Activated T-cell treated with anti-CD3 and anti-CD28 coated beads, Interleukin-2, amount 50 U/mL, for 4 hours (primary cell): Measurements from ENCODE around the gene RGS6. TPM values are rescaled to one million over a fixed set of nuclear protein-coding genes. Genes with fewer than 3 reads are reported as not detected.

Experiments
- ATAC-seq, 2 donors: fragments of 200-7000 bp; cut with Tn5 transposase; one replicate each; pipeline ENCODE4 v1.10.0; 2021
- DNase-seq: peaks from one replicate; pipeline ENCODE4 v3.0.0-alpha.2; 2020
- H3K27me3 Mint-ChIP-seq: one replicate; pipeline ENCODE4 v1.8.0; 2021; ENCODE audit warnings: low read depth, mixed read lengths
- H3K36me3 Mint-ChIP-seq: one replicate; pipeline ENCODE4 v1.8.0; 2022; ENCODE audit warnings: mixed read lengths; ENCODE audit not compliant: insufficient read depth
- H3K4me1 Mint-ChIP-seq: one replicate; pipeline ENCODE4 v1.8.0; 2021; ENCODE audit warnings: low read depth, mixed read lengths
- H3K4me3 Mint-ChIP-seq: one replicate; pipeline ENCODE4 v1.8.0; 2021; ENCODE audit warnings: mild to moderate bottlenecking, moderate library complexity, mixed read lengths
- H3K9me3 Mint-ChIP-seq: one replicate; pipeline ENCODE4 v1.8.0; 2021; ENCODE audit warnings: mixed read lengths
- total RNA-seq, 3 donors: library from RNA; stranded (reverse); gene quantifications; one replicate each; pipeline ENCODE4 v1.2.1, GENCODE V29; 2021

Gene RGS6
- total RNA-seq, 3 donors from 2014 or later: 0.03 TPM; not detected in 2

GRCh38 chr14:72308967-72309485 lies 376.8 kb downstream of the RGS6 start:
- peaks cover 37% of the 10 kb centered on the region for H3K27me3 Mint-ChIP-seq
- H3K9me3 Mint-ChIP-seq: peaks cover 7% of the 10 kb centered on the region
- no peak for DNase-seq
- H3K36me3 Mint-ChIP-seq: no peaks in the 10 kb centered on the region
- ATAC-seq: no peak
- no peak overlapping the region for H3K4me3 Mint-ChIP-seq
- H3K4me1 Mint-ChIP-seq: no peaks in the 10 kb centered on the region

GRCh38 chr14:72311116-72311515 lies 378.9 kb downstream of the RGS6 start:
- H3K4me1 Mint-ChIP-seq: no peaks in the 10 kb centered on the region
- H3K4me3 Mint-ChIP-seq: no peak overlapping the region
- no peak for DNase-seq
- peaks cover 36% of the 10 kb centered on the region for H3K27me3 Mint-ChIP-seq
- no peaks in the 10 kb centered on the region for H3K36me3 Mint-ChIP-seq
- no peak for ATAC-seq
- H3K9me3 Mint-ChIP-seq: peaks cover under 1% of the 10 kb centered on the region

DNA sequence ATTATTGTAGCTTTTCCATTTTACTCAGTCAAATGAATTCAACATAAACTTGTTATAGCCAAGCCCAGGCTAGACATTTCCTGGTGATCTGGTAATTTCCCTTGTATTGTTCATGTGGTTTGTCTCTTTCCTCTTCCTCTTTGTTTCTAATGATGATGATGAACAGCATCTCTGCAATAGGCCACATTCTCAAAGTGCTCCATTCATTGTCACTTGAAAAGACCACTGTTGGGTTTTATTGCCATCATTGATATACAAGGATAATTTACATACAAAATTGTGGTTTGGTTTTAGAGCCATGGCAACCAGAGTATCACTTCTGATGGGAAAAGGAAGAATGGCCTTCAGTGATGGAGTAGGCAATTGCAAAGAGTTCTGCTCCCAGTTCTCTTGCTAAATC lies 379.3 kb downstream of the RGS6 start:
- DNase-seq (no peak), ATAC-seq (no peak)
- Mint-ChIP-seq H3K36me3 (no peaks in the 10 kb centered on the region), H3K4me1 (no peaks in the 10 kb centered on the region), H3K9me3 (no peaks in the 10 kb centered on the region), H3K4me3 (no peak overlapping the region), H3K27me3 (peaks cover 36% of the 10 kb centered on the region)

DNA sequence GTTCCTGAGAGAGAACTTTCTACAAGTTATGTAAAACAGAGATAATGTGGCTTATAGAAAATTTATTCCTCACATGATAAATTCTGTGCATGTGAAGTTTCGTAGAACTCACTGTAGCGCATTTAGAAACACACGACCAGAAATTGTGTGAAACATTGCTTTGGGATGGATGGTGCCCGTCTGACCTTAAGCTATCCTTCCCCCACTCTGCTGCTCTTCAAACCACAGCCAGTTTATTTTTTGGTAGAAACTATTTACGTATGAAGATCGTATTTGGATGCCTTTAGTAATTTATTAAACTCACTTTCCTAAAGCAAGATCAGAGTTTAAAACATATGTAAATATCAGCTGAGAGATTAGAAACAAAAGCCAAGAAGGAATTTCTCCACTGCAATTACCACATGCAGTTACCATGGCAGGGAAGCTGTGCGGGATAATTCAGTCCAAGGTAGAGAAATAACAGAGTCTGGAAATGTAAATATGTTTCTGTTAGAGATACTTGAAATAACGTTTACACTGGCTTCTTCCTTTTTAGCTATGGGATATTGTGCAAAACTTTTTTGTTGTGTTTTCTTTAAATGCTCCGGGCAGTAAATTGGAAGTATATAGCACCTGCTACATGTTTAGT lies 382.7 kb downstream of the RGS6 start:
- ATAC-seq (no peak), DNase-seq (no peak)
- H3K4me1 Mint-ChIP-seq: no peaks in the 10 kb centered on the region
- H3K36me3 Mint-ChIP-seq: no peaks in the 10 kb centered on the region
- H3K4me3 Mint-ChIP-seq: no peak overlapping the region
- no peaks in the 10 kb centered on the region for H3K9me3 Mint-ChIP-seq
- peaks cover 34% of the 10 kb centered on the region for H3K27me3 Mint-ChIP-seq

DNA sequence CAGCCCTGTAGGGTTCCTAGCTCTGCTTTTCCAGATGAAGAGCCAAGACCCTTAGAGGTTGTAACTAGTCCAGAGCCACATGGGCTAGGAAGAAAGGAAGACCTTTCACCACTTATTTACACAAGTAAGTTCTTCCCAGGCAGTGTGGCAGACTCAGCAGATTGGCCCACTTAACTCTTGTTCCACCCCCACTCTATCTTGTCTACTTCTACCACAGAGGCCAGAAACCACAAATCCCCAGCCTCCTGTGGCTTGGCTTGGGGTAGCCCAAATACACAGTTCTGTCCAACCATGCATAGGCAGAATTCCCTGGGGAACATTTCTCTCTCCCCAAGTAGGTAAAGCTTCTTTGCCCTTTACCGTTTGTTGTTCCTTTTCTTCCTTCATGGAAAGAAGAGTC lies 383.5 kb downstream of the RGS6 start:
- no peaks in the 10 kb centered on the region for H3K4me1 Mint-ChIP-seq
- peaks cover 28% of the 10 kb centered on the region for H3K27me3 Mint-ChIP-seq
- H3K9me3 Mint-ChIP-seq: no peaks in the 10 kb centered on the region
- H3K36me3 Mint-ChIP-seq: no peaks in the 10 kb centered on the region
- no peak for DNase-seq
- H3K4me3 Mint-ChIP-seq: no peak overlapping the region
- ATAC-seq: no peak

- peaks cover 19% of the 10 kb centered on the region for H3K27me3 Mint-ChIP-seq
- H3K4me1 Mint-ChIP-seq: no peaks in the 10 kb centered on the region
- ATAC-seq: no peak
- H3K9me3 Mint-ChIP-seq: no peaks in the 10 kb centered on the region
- no peak overlapping the region for H3K4me3 Mint-ChIP-seq
- no peak for DNase-seq
- no peaks in the 10 kb centered on the region for H3K36me3 Mint-ChIP-seq
These were observed 386.4 kb downstream of the RGS6 start for GRCh38 chr14:72318648-72319047.

- Mint-ChIP-seq H3K36me3 (no peaks in the 10 kb centered on the region), H3K4me1 (no peaks in the 10 kb centered on the region), H3K4me3 (no peak overlapping the region), H3K9me3 (no peaks in the 10 kb centered on the region), H3K27me3 (peaks cover 8% of the 10 kb centered on the region)
- DNase-seq (no peak), ATAC-seq (no peak)
These were observed 399.8 kb downstream of the RGS6 start for GRCh38 chr14:72332046-72332445.

DNA sequence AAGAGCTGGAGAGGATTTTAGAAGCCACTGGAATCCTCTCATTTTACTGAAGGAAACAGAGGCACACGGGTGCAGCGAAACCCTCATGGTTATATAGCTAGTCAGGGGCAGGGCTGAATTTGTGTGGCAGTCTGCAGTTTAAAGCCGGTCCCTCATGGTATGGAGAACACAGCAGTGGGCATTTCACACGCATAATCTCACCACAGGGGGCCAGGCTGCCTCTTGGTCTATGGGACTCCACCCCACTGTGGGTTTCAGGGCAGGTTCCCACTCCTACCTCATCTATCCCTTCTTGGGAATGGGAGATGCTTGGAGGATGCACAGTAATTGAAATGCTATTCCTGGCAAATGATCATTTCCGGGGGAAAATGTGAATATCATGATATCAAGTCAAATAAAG lies 400.6 kb downstream of the RGS6 start:
- DNase-seq (no peak), ATAC-seq (no peak)
- H3K9me3 Mint-ChIP-seq: no peaks in the 10 kb centered on the region
- H3K27me3 Mint-ChIP-seq: peaks cover 8% of the 10 kb centered on the region
- no peaks in the 10 kb centered on the region for H3K36me3 Mint-ChIP-seq
- no peaks in the 10 kb centered on the region for H3K4me1 Mint-ChIP-seq
- no peak overlapping the region for H3K4me3 Mint-ChIP-seq

DNA sequence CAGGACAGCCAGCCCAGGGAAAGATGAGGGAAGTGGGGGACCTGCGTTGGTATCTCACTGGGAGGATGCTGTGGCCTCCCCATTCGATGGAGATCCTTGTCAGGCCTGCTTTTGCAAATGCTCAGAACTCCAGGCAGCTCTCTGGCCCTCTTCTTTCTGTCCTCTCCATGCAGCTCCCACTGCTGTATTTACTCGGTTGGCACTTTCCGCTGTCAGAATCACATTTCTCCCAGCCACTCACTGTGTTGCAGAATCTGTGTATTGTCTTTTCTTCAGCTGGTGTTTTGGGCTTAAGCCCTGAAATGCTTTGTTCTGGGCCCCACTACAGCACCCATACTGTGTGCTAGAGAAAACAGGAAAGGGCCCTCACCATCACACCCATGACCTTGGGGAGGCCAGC lies 401.1 kb downstream of the RGS6 start:
- no peaks in the 10 kb centered on the region for H3K4me1 Mint-ChIP-seq
- peaks cover 8% of the 10 kb centered on the region for H3K27me3 Mint-ChIP-seq
- no peaks in the 10 kb centered on the region for H3K36me3 Mint-ChIP-seq
- no peak for ATAC-seq
- DNase-seq: no peak
- no peaks in the 10 kb centered on the region for H3K9me3 Mint-ChIP-seq
- no peak overlapping the region for H3K4me3 Mint-ChIP-seq

DNA sequence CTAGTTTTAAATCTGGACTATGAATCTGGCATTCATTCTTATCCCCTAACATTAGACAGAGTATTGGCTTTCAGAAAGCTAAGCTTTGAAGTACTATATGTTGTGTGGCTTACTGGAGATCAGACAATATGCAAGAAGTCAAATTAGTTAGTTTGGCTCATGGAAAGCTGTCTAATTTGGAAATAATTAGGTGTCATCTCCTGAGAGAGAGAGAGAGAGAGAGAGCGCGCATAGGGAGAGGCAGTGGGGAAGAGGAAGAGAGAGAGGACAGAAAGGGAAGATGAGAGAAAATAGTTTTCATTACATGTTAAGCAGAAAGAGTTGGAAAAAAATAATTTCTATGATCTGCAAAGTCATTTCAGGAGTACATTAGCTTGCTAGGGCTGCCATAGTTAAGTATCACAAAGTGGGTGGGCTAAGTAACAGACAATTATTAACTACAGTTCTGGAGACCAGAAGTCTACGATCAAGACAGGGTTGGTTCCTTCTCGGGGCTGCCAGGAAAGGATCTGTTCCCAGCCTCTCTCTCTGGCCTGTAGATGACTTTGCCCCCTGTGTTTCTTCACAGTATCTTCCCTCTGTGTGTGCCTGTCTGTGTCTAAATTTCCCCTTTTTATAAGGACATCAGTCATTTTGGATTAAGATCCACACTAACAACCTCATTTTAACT lies 404.2 kb downstream of the RGS6 start:
- Mint-ChIP-seq H3K9me3 (no peaks in the 10 kb centered on the region), H3K4me1 (no peaks in the 10 kb centered on the region), H3K27me3 (peaks cover 10% of the 10 kb centered on the region), H3K36me3 (no peaks in the 10 kb centered on the region), H3K4me3 (no peak overlapping the region)
- ATAC-seq: no peak
- no peak for DNase-seq

DNA sequence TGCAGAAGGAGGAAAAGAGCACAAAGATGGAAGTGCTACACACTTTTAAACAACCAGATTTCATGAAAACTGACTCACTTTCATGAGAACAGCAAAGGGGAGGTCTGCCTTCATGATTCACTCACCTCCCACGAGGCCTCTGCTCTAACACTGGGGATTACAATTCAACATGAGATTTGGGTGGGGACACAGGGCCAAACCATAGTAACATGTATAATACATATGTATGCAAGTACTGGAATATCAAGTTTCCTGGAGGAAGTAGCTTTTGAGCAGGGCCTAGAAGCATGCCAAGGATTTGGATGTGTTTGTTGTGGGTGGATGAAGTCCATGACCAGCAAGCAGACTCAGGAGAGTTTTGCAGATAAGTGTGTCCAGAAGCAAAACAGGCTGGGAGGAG lies 409.0 kb downstream of the RGS6 start:
- DNase-seq (no peak), ATAC-seq (peak in 1 of 2 donors; percentile 43)
- H3K4me1 Mint-ChIP-seq: no peaks in the 10 kb centered on the region
- no peak overlapping the region for H3K4me3 Mint-ChIP-seq
- H3K27me3 Mint-ChIP-seq: peaks cover 3% of the 10 kb centered on the region
- H3K9me3 Mint-ChIP-seq: peaks cover 2% of the 10 kb centered on the region
- no peaks in the 10 kb centered on the region for H3K36me3 Mint-ChIP-seq

DNA sequence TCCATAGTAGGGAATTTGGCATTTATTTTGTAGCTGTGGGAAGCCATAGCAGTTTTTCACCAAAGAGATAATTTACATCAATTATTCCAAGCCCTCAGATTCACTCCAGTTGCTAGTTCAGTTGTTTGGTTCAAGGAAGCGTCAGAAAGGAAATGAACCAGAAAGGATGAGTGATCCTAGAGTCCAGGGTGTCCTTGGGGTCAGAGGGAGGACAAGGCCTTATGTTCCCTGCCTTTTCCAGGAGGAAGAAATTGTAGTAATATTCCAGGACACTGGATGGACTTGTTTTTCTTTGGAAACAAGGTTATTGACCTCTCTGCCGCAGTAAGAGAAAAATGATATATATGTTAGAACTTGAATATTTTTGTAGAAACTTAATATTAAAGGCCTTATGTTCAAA lies 409.5 kb downstream of the RGS6 start:
- Mint-ChIP-seq H3K36me3 (no peaks in the 10 kb centered on the region), H3K4me1 (no peaks in the 10 kb centered on the region), H3K4me3 (no peak overlapping the region), H3K27me3 (peaks cover 3% of the 10 kb centered on the region), H3K9me3 (peaks cover 2% of the 10 kb centered on the region)
- ATAC-seq (no peak), DNase-seq (no peak)

- DNase-seq: no peak
- ATAC-seq: no peak
- H3K27me3 Mint-ChIP-seq: peaks cover 11% of the 10 kb centered on the region
- H3K4me1 Mint-ChIP-seq: no peaks in the 10 kb centered on the region
- H3K9me3 Mint-ChIP-seq: peaks cover 2% of the 10 kb centered on the region
- H3K36me3 Mint-ChIP-seq: no peaks in the 10 kb centered on the region
- no peak overlapping the region for H3K4me3 Mint-ChIP-seq
These were observed 414.9 kb downstream of the RGS6 start for GRCh38 chr14:72347118-72347517.

DNA sequence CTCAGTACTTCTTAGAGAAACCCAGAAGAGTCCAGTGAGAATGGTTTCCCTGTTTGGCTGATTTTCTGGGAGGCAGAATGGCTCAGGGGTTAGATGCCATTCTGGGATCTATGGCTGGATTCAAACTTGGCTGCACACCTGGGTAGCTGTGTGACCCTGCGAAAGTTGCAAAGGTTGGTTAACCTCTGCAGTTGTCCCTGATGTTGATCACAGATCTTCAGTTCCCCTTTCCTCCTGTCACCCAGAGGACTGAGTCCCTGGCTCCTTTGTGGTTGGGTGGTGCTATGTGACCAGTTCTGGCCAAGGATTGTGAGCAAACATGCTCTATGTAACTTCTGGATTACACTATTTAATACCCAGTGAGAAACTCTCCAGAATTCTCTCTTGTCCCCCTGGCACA lies 418.0 kb downstream of the RGS6 start:
- no peak for DNase-seq
- H3K4me1 Mint-ChIP-seq: no peaks in the 10 kb centered on the region
- peaks cover 12% of the 10 kb centered on the region for H3K27me3 Mint-ChIP-seq
- no peak for ATAC-seq
- no peaks in the 10 kb centered on the region for H3K36me3 Mint-ChIP-seq
- no peak overlapping the region for H3K4me3 Mint-ChIP-seq
- H3K9me3 Mint-ChIP-seq: no peaks in the 10 kb centered on the region

DNA sequence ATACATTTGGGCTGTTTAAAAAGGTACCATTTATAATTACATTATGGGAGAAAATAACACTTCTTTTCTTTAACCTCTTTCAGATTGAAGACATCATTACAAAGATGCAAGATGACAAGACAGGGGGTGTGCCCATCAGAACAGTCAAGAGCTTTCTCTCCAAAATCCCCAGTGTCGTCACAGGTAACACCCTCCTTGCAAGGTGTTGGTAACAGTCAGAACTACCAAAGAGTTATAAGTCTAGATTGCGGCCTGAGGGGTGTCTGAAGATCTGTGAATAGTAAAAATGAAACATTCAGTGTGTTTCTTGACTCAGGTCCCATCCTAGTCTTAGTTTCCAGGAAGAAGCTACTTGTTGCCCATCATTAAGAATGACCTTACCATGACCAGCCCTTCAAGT lies 419.8 kb downstream of the RGS6 start:
- DNase-seq: no peak
- H3K27me3 Mint-ChIP-seq: peaks cover 16% of the 10 kb centered on the region
- no peaks in the 10 kb centered on the region for H3K9me3 Mint-ChIP-seq
- ATAC-seq: no peak
- no peaks in the 10 kb centered on the region for H3K36me3 Mint-ChIP-seq
- H3K4me1 Mint-ChIP-seq: no peaks in the 10 kb centered on the region
- no peak overlapping the region for H3K4me3 Mint-ChIP-seq
